Natural killer cell (primary cell): ENCODE data around the gene BCHE. TPM values are rescaled to one million over a fixed set of nuclear protein-coding genes. Genes with fewer than 3 reads are reported as not detected.

Experiments
- ATAC-seq, 3 donors: fragments of 150-1000 bp in 2 of 3; fragments of 200-7000 bp in 1 of 3; cut with Tn5 transposase; 1 replicate in 1 of 3; 2 replicates in 2 of 3; pipeline ENCODE4 v1.10.0; 2021; ENCODE audit warnings: mild to moderate bottlenecking in 2 of 3, moderate library complexity in 2 of 3
- DNase-seq, 2 donors: peaks; one replicate each; pipeline versions ENCODE4 v3.0.0 to v3.0.0-alpha.2; 2013 to 2021; ENCODE audit warnings: mixed read lengths in 1 of 2
- H3K27ac ChIP-seq: one replicate; pipeline ENCODE4 v1.5.1; 2013; ENCODE audit warnings: mild to moderate bottlenecking, low read length
- H3K27me3 ChIP-seq: one replicate; pipeline ENCODE4 v1.6.1; 2013; ENCODE audit warnings: low read length; ENCODE audit not compliant: control insufficient read depth, insufficient read depth
- H3K36me3 ChIP-seq: one replicate; pipeline ENCODE4 v1.6.1; 2013; ENCODE audit warnings: low read length; ENCODE audit not compliant: control insufficient read depth, insufficient read depth
- H3K4me1 ChIP-seq: one replicate; pipeline ENCODE4 v1.6.1; 2013; ENCODE audit warnings: low read length; ENCODE audit not compliant: control insufficient read depth, insufficient read depth
- H3K4me3 ChIP-seq: one replicate; pipeline ENCODE4 v1.5.1; 2013; ENCODE audit warnings: low read length
- H3K9me3 ChIP-seq: one replicate; pipeline ENCODE4 v1.6.1; 2013; ENCODE audit warnings: low read length; ENCODE audit not compliant: control insufficient read depth, insufficient read depth
- H3K27ac Mint-ChIP-seq, 2 donors: one replicate each; pipeline ENCODE4 v1.8.0; 2022; ENCODE audit warnings: mild to moderate bottlenecking in 2 of 2, mixed read lengths in 2 of 2, moderate library complexity in 1 of 2
- H3K27me3 Mint-ChIP-seq, 2 donors: one replicate each; pipeline ENCODE4 v1.8.0; 2022; ENCODE audit warnings: low read depth in 2 of 2, mixed read lengths in 2 of 2
- H3K36me3 Mint-ChIP-seq: one replicate; pipeline ENCODE4 v1.8.0; 2022; ENCODE audit warnings: mixed read lengths
- H3K4me1 Mint-ChIP-seq, 2 donors: one replicate each; pipeline ENCODE4 v1.8.0; 2022; ENCODE audit warnings: mixed read lengths in 2 of 2
- H3K4me3 Mint-ChIP-seq: one replicate; pipeline ENCODE4 v1.8.0; 2022; ENCODE audit warnings: mild to moderate bottlenecking, moderate library complexity, mixed read lengths
- H3K9me3 Mint-ChIP-seq, 2 donors: one replicate each; pipeline ENCODE4 v1.8.0; 2022; ENCODE audit warnings: mixed read lengths in 2 of 2
- CTCF ChIP-seq: fragments of 200-600 bp; IDR thresholded peaks from one replicate; pipeline ENCODE4 v1.8.0; 2022; ENCODE audit warnings: antibody characterized with exemption
- WGBS: methylation state at CpG from one replicate; pipeline ENCODE4 v1.1.7; 2013; ENCODE audit warnings: missing lambda C conversion rate; ENCODE audit not compliant: insufficient coverage; 5-methylcytosine and 5-hydroxymethylcytosine counted together
- intact Hi-C: fragments of 100-400 bp; cut with micrococcal nuclease; formaldehyde crosslinking; loops from one replicate; pipeline ENCODE4 v1.14.2; 2022
- total RNA-seq, 4 donors: library from RNA; stranded (reverse); fragments of 120-200 nt in 1 of 4; gene quantifications; one replicate each; pipeline versions ENCODE4 v1.2.3 to v1.2.4, GENCODE V29; 2013 to 2022

The BCHE gene
- total RNA-seq, 3 donors from 2014 or later (not counting 1 experiment from before 2014, with no cell fraction given): not detected

GRCh38 chr3:165784337-165784736 is 52.9 kb downstream of the BCHE start:
- Mint-ChIP-seq H3K27ac (no peak overlapping the region), H3K9me3 (peaks cover 2 to 13% of the 10 kb centered on the region in 2 donors), H3K36me3 (no peaks in the 10 kb centered on the region), H3K4me1 (no peaks in the 10 kb centered on the region), H3K27me3 (no peaks in the 10 kb centered on the region), H3K4me3 (no peak overlapping the region)
- DNase-seq (no peak), ATAC-seq (no peak)
- no peak for TF ChIP-seq CTCF
- Histone ChIP-seq H3K4me1 (no peaks in the 10 kb centered on the region), H3K27ac (no peak overlapping the region), H3K9me3 (no peaks in the 10 kb centered on the region), H3K36me3 (no peaks in the 10 kb centered on the region), H3K4me3 (no peak overlapping the region), H3K27me3 (no peaks in the 10 kb centered on the region)
- WGBS: 84% methylated on average over 1 of the region's 3 CpGs
- intact Hi-C loops: no loop called here

- H3K9me3 ChIP-seq: no peaks in the 10 kb centered on the region
- Mint-ChIP-seq H3K4me3 (no peak overlapping the region), H3K9me3 (peaks cover 2 to 11% of the 10 kb centered on the region in 2 donors), H3K4me1 (no peaks in the 10 kb centered on the region), H3K27ac (no peak overlapping the region), H3K27me3 (no peaks in the 10 kb centered on the region), H3K36me3 (no peaks in the 10 kb centered on the region)
- no CpG with 5 or more reads among the region's 1 CpG for WGBS
- H3K36me3 ChIP-seq: no peaks in the 10 kb centered on the region
- ATAC-seq: no peak
- no peak for TF ChIP-seq CTCF
- H3K4me1 ChIP-seq: no peaks in the 10 kb centered on the region
- intact Hi-C loops: no loop called here
- no peaks in the 10 kb centered on the region for H3K27me3 ChIP-seq
- H3K4me3 ChIP-seq: no peak overlapping the region
- DNase-seq: no peak
- no peak overlapping the region for H3K27ac ChIP-seq
These were observed 53.8 kb downstream of the BCHE start for GRCh38 chr3:165783383-165783782.

GRCh38 chr3:165778891-165779290 is 58.3 kb downstream of the BCHE start:
- H3K4me3 ChIP-seq: no peak overlapping the region
- DNase-seq (no peak), ATAC-seq (no peak)
- no peaks in the 10 kb centered on the region for H3K27me3 ChIP-seq
- TF ChIP-seq CTCF: no peak
- H3K4me1 Mint-ChIP-seq: no peaks in the 10 kb centered on the region
- no peaks in the 10 kb centered on the region for H3K36me3 ChIP-seq
- no peak overlapping the region for H3K27ac Mint-ChIP-seq
- no peaks in the 10 kb centered on the region for H3K4me1 ChIP-seq
- H3K4me3 Mint-ChIP-seq: no peak overlapping the region
- no peak overlapping the region for H3K27ac ChIP-seq
- WGBS: no CpG with 5 or more reads among the region's 2 CpGs
- H3K9me3 ChIP-seq: no peaks in the 10 kb centered on the region
- H3K36me3 Mint-ChIP-seq: no peaks in the 10 kb centered on the region
- peaks cover 4 to 14% of the 10 kb centered on the region in 2 donors for H3K9me3 Mint-ChIP-seq
- no peaks in the 10 kb centered on the region for H3K27me3 Mint-ChIP-seq
- intact Hi-C loops: no loop called here

GRCh38 chr3:165778456-165778855 is 58.8 kb downstream of the BCHE start:
- Mint-ChIP-seq H3K27ac (no peak overlapping the region), H3K36me3 (no peaks in the 10 kb centered on the region), H3K4me3 (no peak overlapping the region), H3K27me3 (no peaks in the 10 kb centered on the region), H3K4me1 (no peaks in the 10 kb centered on the region), H3K9me3 (peaks cover 4 to 14% of the 10 kb centered on the region in 2 donors)
- intact Hi-C loops: no loop called here
- TF ChIP-seq CTCF: no peak
- Histone ChIP-seq H3K27me3 (no peaks in the 10 kb centered on the region), H3K4me1 (no peaks in the 10 kb centered on the region), H3K4me3 (no peak overlapping the region), H3K27ac (no peak overlapping the region), H3K9me3 (no peaks in the 10 kb centered on the region), H3K36me3 (no peaks in the 10 kb centered on the region)
- ATAC-seq (no peak), DNase-seq (no peak)
